ENCODE results near the gene CEACAM1. TPM values are rescaled to one million over a fixed set of nuclear protein-coding genes. Genes with fewer than 3 reads are reported as not detected.

CEACAM1 gene
- total RNA-seq, 1 donor: not detected

GRCh38 chr19:42514449-42514848, 13.8 kb downstream of the CEACAM1 start:
- Histone ChIP-seq H2AFZ (ENCODE audit: low read length) (no peak overlapping the region), H3K4me1 (ENCODE audit: insufficient read depth, low read length) (no peaks in the 10 kb centered on the region), H3K9me3 (ENCODE audit: low read depth, low read length) (no peaks in the 10 kb centered on the region), H3K4me3 (ENCODE audit: insufficient read depth, low read length) (no peak overlapping the region), H3K4me2 (ENCODE audit: insufficient read depth, low read length) (no peak overlapping the region), H3K27me3 (ENCODE audit: insufficient read depth, low read length) (peaks cover 7% of the 10 kb centered on the region), H3K79me2 (ENCODE audit: insufficient read depth, low read length) (no peaks in the 10 kb centered on the region), H3K36me3 (ENCODE audit: insufficient read depth, low read length) (no peaks in the 10 kb centered on the region), H3K27ac (ENCODE audit: low read depth, low read length) (no peak overlapping the region), H4K20me1 (ENCODE audit: insufficient read depth, low read length) (no peaks in the 10 kb centered on the region)
- TF ChIP-seq, protein P1, sequence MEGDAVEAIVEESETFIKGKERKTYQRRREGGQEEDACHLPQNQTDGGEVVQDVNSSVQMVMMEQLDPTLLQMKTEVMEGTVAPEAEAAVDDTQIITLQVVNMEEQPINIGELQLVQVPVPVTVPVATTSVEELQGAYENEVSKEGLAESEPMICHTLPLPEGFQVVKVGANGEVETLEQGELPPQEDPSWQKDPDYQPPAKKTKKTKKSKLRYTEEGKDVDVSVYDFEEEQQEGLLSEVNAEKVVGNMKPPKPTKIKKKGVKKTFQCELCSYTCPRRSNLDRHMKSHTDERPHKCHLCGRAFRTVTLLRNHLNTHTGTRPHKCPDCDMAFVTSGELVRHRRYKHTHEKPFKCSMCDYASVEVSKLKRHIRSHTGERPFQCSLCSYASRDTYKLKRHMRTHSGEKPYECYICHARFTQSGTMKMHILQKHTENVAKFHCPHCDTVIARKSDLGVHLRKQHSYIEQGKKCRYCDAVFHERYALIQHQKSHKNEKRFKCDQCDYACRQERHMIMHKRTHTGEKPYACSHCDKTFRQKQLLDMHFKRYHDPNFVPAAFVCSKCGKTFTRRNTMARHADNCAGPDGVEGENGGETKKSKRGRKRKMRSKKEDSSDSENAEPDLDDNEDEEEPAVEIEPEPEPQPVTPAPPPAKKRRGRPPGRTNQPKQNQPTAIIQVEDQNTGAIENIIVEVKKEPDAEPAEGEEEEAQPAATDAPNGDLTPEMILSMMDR (IDR thresholded peaks at IDR 0.05; ENCODE audit: extremely low read depth, low read depth, low read length): no peak
- no peak for DNase-seq (ENCODE audit: insufficient read length, low spot score, missing footprints)

DNA sequence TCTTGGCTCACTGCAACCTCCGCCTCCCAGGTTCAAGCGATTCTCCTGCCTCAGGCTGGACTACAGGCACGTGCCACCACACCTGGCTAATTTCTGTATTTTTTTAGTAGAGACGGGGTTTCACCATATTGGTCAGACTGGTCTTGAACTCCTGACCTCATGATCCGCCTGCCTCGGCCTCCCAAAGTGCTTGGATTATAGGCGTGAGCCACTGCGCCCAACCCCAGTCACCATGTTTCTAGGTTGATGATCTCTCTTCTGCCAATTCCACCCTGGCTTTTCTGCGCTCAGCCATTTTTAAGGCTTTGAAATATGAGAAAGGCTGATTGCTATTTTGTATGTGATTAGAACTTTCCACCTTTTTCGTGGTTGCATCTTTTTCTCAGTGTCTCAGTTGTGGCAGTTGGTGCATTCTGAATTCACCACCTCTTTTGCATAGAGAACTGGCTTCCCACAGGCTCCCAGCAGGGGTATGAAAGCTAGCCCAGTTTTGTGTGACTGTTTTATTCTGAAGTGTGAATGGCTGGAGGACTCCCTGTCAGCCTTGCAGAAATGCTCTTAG, 15.5 kb downstream of the CEACAM1 start:
- Histone ChIP-seq H3K4me2 (ENCODE audit: insufficient read depth, low read length) (no peak overlapping the region), H3K27ac (ENCODE audit: low read depth, low read length) (no peak overlapping the region), H3K9me3 (ENCODE audit: low read depth, low read length) (no peaks in the 10 kb centered on the region), H3K27me3 (ENCODE audit: insufficient read depth, low read length) (peaks cover 15% of the 10 kb centered on the region), H3K4me3 (ENCODE audit: insufficient read depth, low read length) (no peak overlapping the region), H2AFZ (ENCODE audit: low read length) (no peak overlapping the region), H3K36me3 (ENCODE audit: insufficient read depth, low read length) (no peaks in the 10 kb centered on the region), H4K20me1 (ENCODE audit: insufficient read depth, low read length) (no peaks in the 10 kb centered on the region), H3K79me2 (ENCODE audit: insufficient read depth, low read length) (no peaks in the 10 kb centered on the region), H3K4me1 (ENCODE audit: insufficient read depth, low read length) (no peaks in the 10 kb centered on the region)
- TF ChIP-seq, protein P1 (IDR thresholded peaks at IDR 0.05; ENCODE audit: extremely low read depth, low read depth, low read length): no peak
- no peak for DNase-seq (ENCODE audit: insufficient read length, low spot score, missing footprints)

DNA sequence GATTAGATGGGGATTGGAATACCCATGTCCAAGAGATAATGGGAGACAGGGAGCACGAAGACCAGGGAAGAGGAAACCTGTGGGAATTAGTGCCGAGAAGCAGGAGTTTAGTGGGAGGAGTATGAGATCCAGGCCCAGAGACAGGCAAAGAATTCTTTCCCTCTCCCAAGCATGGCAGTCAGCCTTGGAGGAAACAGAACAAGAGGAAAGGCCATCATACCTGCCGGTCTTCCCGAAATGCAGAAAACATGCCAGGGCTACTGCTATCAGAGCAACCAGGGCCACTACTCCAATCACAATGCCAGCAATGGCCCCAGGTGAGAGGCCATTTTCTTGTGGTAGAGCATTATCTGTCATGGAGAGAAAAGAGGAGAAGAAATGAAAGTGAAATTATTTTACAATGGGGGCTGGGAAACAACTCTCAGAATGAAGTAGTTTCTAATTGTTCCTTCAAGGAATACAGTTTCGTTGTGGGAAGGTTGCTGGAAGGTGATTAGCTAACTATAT, 16.1 kb downstream of the CEACAM1 start:
- DNase-seq (ENCODE audit: insufficient read length, low spot score, missing footprints): peak; percentile 9
- Histone ChIP-seq H2AFZ (ENCODE audit: low read length) (no peak overlapping the region), H4K20me1 (ENCODE audit: insufficient read depth, low read length) (no peaks in the 10 kb centered on the region), H3K79me2 (ENCODE audit: insufficient read depth, low read length) (no peaks in the 10 kb centered on the region), H3K4me2 (ENCODE audit: insufficient read depth, low read length) (no peak overlapping the region), H3K27ac (ENCODE audit: low read depth, low read length) (no peak overlapping the region), H3K9me3 (ENCODE audit: low read depth, low read length) (no peaks in the 10 kb centered on the region), H3K4me3 (ENCODE audit: insufficient read depth, low read length) (no peak overlapping the region), H3K36me3 (ENCODE audit: insufficient read depth, low read length) (no peaks in the 10 kb centered on the region), H3K4me1 (ENCODE audit: insufficient read depth, low read length) (no peaks in the 10 kb centered on the region), H3K27me3 (ENCODE audit: insufficient read depth, low read length) (peaks cover 15% of the 10 kb centered on the region)
- TF ChIP-seq, protein P1 (IDR thresholded peaks at IDR 0.05; ENCODE audit: extremely low read depth, low read depth, low read length): no peak

DNA sequence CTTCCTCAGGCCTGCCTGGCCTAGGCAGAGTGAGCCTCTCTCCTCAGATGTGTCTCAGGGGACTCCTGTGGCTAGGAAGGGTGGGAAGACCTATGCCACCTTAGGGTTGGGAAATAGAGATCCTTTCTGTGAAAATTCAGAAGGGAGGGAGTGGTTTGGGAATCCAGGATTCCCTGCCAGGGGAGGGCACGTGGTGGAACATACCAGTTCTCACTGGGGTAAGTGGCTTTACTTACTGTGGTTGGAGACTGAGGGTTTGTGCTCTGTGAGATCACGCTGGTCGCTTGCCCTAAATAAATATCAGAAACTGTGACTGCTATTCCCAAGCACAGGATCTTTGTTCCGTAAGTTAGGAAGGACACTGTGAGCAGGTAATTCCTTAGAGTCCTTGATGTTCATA, 16.9 kb downstream of the CEACAM1 start:
- H3K4me2 ChIP-seq (ENCODE audit: insufficient read depth, low read length): no peak overlapping the region
- H2AFZ ChIP-seq (ENCODE audit: low read length): no peak overlapping the region
- no peaks in the 10 kb centered on the region for H3K9me3 ChIP-seq (ENCODE audit: low read depth, low read length)
- no peak overlapping the region for H3K27ac ChIP-seq (ENCODE audit: low read depth, low read length)
- H3K4me1 ChIP-seq (ENCODE audit: insufficient read depth, low read length): no peaks in the 10 kb centered on the region
- no peaks in the 10 kb centered on the region for H3K79me2 ChIP-seq (ENCODE audit: insufficient read depth, low read length)
- H4K20me1 ChIP-seq (ENCODE audit: insufficient read depth, low read length): no peaks in the 10 kb centered on the region
- TF ChIP-seq, protein P1 (IDR thresholded peaks at IDR 0.05; ENCODE audit: extremely low read depth, low read depth, low read length): no peak
- no peaks in the 10 kb centered on the region for H3K36me3 ChIP-seq (ENCODE audit: insufficient read depth, low read length)
- no peak overlapping the region for H3K4me3 ChIP-seq (ENCODE audit: insufficient read depth, low read length)
- peaks cover 18% of the 10 kb centered on the region for H3K27me3 ChIP-seq (ENCODE audit: insufficient read depth, low read length)
- DNase-seq (ENCODE audit: insufficient read length, low spot score, missing footprints): no peak
